ENCODE results near the gene ZNF217.
"Not testable (repeated sequence)": the region's sequence is repeated elsewhere in the genome, so short reads cannot be mapped to it uniquely, and the experiment has no call there.

The ZNF217 gene

DNA sequence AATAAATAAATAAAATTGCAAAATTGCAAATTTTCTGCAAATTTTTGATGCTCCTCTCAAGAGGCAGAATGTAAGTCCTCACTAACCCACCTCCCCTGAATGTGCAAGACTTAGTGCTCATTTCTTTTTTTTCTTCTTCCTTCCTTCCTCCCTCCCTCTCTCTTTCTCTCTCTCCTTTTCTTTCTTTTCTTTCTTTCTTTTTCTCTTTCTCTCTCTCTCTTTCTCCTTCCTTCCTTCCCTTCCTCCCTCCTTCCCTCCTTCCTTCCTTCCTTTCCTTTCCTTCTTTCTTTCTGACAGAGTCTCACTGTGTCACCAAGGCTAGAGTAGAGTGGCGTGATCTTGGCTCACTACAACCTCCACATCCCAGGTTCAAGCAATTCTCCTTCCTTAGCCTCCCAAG, 60.1 kb downstream of the ZNF217 start:
- Histone ChIP-seq H3K27ac (no peak overlapping the region), H3K27me3 (ENCODE audit: insufficient read depth, low read depth, severe bottlenecking) (peaks cover 18% of the 10 kb centered on the region), H3K9me3 (ENCODE audit: severe bottlenecking) (no peaks in the 10 kb centered on the region), H3K4me3 (ENCODE audit: low read depth, low read length) (no peak overlapping the region), H3K36me3 (no peaks in the 10 kb centered on the region)
- DNase-seq = no peak
- TF ChIP-seq, protein P1, sequence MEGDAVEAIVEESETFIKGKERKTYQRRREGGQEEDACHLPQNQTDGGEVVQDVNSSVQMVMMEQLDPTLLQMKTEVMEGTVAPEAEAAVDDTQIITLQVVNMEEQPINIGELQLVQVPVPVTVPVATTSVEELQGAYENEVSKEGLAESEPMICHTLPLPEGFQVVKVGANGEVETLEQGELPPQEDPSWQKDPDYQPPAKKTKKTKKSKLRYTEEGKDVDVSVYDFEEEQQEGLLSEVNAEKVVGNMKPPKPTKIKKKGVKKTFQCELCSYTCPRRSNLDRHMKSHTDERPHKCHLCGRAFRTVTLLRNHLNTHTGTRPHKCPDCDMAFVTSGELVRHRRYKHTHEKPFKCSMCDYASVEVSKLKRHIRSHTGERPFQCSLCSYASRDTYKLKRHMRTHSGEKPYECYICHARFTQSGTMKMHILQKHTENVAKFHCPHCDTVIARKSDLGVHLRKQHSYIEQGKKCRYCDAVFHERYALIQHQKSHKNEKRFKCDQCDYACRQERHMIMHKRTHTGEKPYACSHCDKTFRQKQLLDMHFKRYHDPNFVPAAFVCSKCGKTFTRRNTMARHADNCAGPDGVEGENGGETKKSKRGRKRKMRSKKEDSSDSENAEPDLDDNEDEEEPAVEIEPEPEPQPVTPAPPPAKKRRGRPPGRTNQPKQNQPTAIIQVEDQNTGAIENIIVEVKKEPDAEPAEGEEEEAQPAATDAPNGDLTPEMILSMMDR (IDR thresholded peaks at IDR 0.05; ENCODE audit: low read depth, low read length) = no peak

DNA sequence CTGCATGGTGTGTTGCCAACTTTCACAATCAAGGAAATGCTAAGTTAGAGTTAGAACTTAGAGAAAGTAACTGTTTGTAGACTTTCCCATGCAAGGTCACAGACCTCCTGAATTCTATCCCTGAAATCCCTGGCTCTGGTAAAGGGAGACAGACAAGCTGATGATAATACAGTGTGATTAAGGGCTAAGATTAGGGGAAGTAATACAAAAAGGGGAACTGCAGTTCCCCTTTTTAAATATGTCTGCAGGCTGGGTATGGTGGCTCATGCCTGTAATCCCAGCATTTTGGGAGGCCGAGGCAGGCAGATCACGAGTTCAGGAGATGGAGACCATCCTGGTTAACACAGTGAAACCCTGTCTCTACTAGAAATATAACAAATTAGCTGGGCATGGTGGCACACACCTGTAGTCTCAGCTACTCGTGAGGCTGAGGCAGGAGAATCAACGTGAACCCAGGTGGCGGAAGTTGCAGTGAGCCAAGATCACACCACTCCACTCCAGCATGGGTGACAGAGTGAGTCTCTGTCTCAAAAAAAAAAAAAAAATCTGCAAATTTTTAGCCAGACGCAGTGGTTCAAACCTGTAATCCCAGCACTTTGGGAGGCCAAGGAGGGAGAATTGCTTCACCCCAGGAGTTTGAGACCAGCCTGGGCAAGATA, 60.9 kb downstream of the ZNF217 start:
- not testable (repeated sequence) for H3K9me3 ChIP-seq (ENCODE audit: severe bottlenecking); DNase-seq; H3K4me3 ChIP-seq (ENCODE audit: low read depth, low read length); H3K36me3 ChIP-seq; H3K27ac ChIP-seq
- peaks cover 18% of the 10 kb centered on the region for H3K27me3 ChIP-seq (ENCODE audit: insufficient read depth, low read depth, severe bottlenecking)

DNA sequence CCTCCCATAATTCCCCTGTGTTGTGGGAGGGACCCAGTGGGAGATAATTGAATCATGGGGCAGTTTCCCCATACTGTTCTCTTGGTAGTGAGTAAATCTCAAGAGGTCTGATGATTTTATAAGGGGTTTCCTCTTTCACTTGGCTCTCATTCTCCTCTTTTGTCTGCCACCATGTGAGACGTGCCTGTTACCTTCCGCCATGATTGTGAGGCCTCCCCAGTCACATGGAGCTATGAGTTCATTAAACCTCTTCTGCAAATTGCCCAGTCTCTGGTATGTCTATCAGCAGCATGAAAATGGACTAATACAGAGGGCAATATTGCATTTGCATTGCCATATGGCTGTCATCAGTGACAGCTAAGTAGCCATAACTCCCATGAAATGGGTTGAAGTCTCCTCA, 63.2 kb downstream of the ZNF217 start:
- TF ChIP-seq, protein P1 (IDR thresholded peaks at IDR 0.05; ENCODE audit: low read depth, low read length) = no peak
- H3K36me3 ChIP-seq = no peaks in the 10 kb centered on the region
- H3K4me3 ChIP-seq (ENCODE audit: low read depth, low read length) = no peak overlapping the region
- no peak overlapping the region for H3K27ac ChIP-seq
- DNase-seq = no peak
- no peaks in the 10 kb centered on the region for H3K9me3 ChIP-seq (ENCODE audit: severe bottlenecking)
- H3K27me3 ChIP-seq (ENCODE audit: insufficient read depth, low read depth, severe bottlenecking) = peaks cover 30% of the 10 kb centered on the region

DNA sequence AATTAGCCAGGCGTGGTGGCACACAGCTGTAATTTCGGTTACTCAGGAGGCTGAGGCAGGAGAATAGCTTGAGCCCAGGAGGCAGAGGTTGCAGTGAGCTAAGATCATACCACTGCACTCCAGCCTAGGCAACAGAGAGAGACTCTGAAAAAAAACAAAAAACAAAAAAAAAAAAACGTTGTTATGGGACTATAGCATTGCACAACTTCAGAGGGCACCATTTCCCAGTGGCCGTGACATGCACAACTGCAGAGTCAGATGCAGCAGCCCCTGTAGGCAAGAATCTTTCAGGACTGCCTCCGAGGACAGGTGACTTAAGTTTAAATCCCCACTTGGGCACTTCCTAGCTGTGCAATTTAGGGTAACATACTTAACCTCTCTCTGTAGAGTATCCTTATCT, 64.0 kb downstream of the ZNF217 start:
- Histone ChIP-seq H3K4me3 (ENCODE audit: low read depth, low read length) (no peak overlapping the region), H3K36me3 (no peaks in the 10 kb centered on the region), H3K27ac (no peak overlapping the region), H3K27me3 (ENCODE audit: insufficient read depth, low read depth, severe bottlenecking) (peaks cover 28% of the 10 kb centered on the region), H3K9me3 (ENCODE audit: severe bottlenecking) (no peaks in the 10 kb centered on the region)
- DNase-seq = no peak
- TF ChIP-seq, protein P1 (IDR thresholded peaks at IDR 0.05; ENCODE audit: low read depth, low read length) = no peak

DNA sequence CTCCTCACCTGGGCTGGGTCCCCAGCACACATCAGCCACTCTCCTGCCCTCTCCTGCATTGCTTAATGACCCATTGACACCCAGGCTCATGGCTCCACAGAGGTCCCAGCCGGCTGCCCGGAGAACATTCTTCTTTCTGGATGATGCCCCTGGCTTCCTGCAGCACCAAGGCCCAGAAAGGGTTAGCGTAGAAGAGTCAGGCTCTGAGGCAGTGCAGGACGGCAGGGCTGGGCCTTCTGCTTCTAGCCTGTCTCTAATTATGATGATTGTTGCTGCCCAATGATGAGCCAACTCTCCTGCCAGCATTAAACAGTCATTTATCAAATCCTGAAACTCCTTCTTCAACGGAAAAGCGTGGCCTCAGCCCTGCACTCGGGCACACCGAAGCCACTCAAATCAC, 66.4 kb downstream of the ZNF217 start:
- peaks cover 24% of the 10 kb centered on the region for H3K27me3 ChIP-seq (ENCODE audit: insufficient read depth, low read depth, severe bottlenecking)
- TF ChIP-seq, protein P1 (IDR thresholded peaks at IDR 0.05; ENCODE audit: low read depth, low read length) = no peak
- H3K9me3 ChIP-seq (ENCODE audit: severe bottlenecking) = no peaks in the 10 kb centered on the region
- H3K27ac ChIP-seq = no peak overlapping the region
- no peaks in the 10 kb centered on the region for H3K36me3 ChIP-seq
- DNase-seq = no peak
- no peak overlapping the region for H3K4me3 ChIP-seq (ENCODE audit: low read depth, low read length)

DNA sequence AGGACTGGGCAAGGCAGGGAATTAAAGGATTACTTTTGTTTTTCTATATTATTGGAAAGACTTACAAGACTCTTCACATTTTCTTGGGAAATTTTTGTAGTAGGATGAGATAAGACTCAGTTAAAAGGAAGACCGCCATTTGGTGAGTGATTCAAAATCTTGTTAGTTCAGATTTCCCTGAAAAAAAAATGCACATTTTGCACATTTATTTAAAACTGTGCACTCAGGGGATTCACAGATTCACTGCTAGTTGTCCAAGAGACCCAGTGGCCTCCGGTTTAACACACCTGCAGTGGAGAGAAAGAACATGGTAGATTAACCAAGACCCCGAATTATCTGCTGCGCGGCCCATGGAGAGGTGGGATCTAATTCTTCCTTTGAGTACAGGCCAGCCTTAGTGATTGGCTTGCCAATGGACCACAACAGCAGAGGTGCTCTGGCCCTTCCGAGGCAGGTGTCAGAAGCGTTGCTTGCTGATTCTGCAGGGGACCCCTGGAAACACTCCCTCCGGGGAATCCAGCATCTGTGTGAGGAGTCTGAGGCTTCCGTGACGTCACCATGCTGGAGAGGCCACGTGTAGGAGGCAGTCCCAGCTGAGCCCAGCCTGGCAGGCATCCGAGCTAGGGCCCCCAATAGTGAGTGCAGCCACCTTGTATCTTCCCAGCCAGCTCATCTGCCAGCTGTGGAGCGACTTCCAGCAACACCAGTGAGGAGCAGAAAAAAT, 68.9 kb downstream of the ZNF217 start:
- no peaks in the 10 kb centered on the region for H3K36me3 ChIP-seq
- peaks cover 27% of the 10 kb centered on the region for H3K27me3 ChIP-seq (ENCODE audit: insufficient read depth, low read depth, severe bottlenecking)
- no peak overlapping the region for H3K27ac ChIP-seq
- H3K9me3 ChIP-seq (ENCODE audit: severe bottlenecking) = no peaks in the 10 kb centered on the region
- no peak for DNase-seq
- TF ChIP-seq, protein P1 (IDR thresholded peaks at IDR 0.05; ENCODE audit: low read depth, low read length) = no peak
- H3K4me3 ChIP-seq (ENCODE audit: low read depth, low read length) = no peak overlapping the region

DNA sequence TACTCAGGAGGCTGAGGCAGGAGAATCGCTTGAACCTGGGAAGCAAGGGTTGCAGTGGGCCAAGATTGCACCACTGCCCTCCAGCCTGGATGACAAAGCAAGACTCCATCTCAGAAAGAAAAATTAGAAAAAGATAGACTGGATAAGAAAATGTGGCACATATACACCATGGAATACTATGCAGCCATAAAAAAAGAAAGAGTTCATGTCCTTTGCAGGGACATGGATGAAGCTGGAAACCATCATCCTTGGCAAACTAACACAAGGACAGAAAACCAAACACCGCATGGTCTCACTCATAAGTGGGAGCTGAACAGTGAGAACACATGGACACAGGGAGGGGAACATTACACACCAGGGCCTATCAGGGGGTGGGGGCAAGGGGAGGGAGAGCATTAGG, 70.0 kb downstream of the ZNF217 start:
- DNase-seq; H3K27ac ChIP-seq; H3K9me3 ChIP-seq (ENCODE audit: severe bottlenecking); H3K36me3 ChIP-seq; H3K4me3 ChIP-seq (ENCODE audit: low read depth, low read length): not testable (repeated sequence)
- peaks cover 34% of the 10 kb centered on the region for H3K27me3 ChIP-seq (ENCODE audit: insufficient read depth, low read depth, severe bottlenecking)

Measured in WERI-Rb-1 (cell line).